Trophoblast cell (in vitro differentiated cells and primary cell): Measurements from ENCODE around the gene HEPH.

Experiments
- DNase-seq, 2 donors: peaks; one replicate each; pipeline ENCODE4 v3.0.0-alpha.2; 2016
- H2AFZ ChIP-seq: 2 replicates; pipeline ENCODE4 v1.6.1; 2013; ENCODE audit warnings: low read length, moderate library complexity, mild to moderate bottlenecking; ENCODE audit not compliant: insufficient read depth, poor library complexity
- H2AK5ac ChIP-seq: 2 replicates; pipeline ENCODE4 v1.6.1; 2013; ENCODE audit warnings: mild to moderate bottlenecking, low read length
- H2BK120ac ChIP-seq: 2 replicates; pipeline ENCODE4 v1.6.1; 2013; ENCODE audit warnings: low read length, mild to moderate bottlenecking, moderate library complexity; ENCODE audit not compliant: insufficient read depth, poor library complexity
- H2BK12ac ChIP-seq: 2 replicates; pipeline ENCODE4 v1.6.1; 2013; ENCODE audit warnings: mild to moderate bottlenecking, low read length, moderate library complexity
- H2BK5ac ChIP-seq: 2 replicates; pipeline ENCODE4 v1.6.1; 2013; ENCODE audit warnings: low read length, low read depth, moderate library complexity, mild to moderate bottlenecking; ENCODE audit not compliant: poor library complexity
- H3K14ac ChIP-seq: 2 replicates; pipeline ENCODE4 v1.6.1; 2013; ENCODE audit warnings: mild to moderate bottlenecking, low read length
- H3K18ac ChIP-seq: 2 replicates; pipeline ENCODE4 v1.6.1; 2013; ENCODE audit warnings: mild to moderate bottlenecking, low read length
- H3K23ac ChIP-seq: 2 replicates; pipeline ENCODE4 v1.6.1; 2013; ENCODE audit warnings: low read length
- H3K27ac ChIP-seq: 2 replicates; pipeline ENCODE4 v1.5.1; 2013; ENCODE audit warnings: low read depth, mild to moderate bottlenecking, inconsistent platforms, low read length, moderate library complexity
- H3K27me3 ChIP-seq: 2 replicates; pipeline ENCODE4 v1.6.1; 2013; ENCODE audit warnings: inconsistent platforms, mild to moderate bottlenecking, low read length, moderate library complexity; ENCODE audit not compliant: insufficient read depth
- H3K36me3 ChIP-seq, 2 experiments: 1 replicate in 1 of 2; 2 replicates in 1 of 2; pipeline ENCODE4 v1.6.1; 2013; ENCODE audit warnings: low read length in 2 of 2, mild to moderate bottlenecking in 2 of 2, moderate library complexity in 1 of 2; ENCODE audit not compliant: insufficient read depth in 2 of 2, control insufficient read depth in 1 of 2
- H3K4ac ChIP-seq: 2 replicates; pipeline ENCODE4 v1.6.1; 2013; ENCODE audit warnings: low read depth, mild to moderate bottlenecking, low read length, moderate library complexity
- H3K4me1 ChIP-seq, 2 experiments: 1 replicate in 1 of 2; 2 replicates in 1 of 2; pipeline ENCODE4 v1.6.1; 2013; ENCODE audit warnings: low read length in 2 of 2, mild to moderate bottlenecking in 2 of 2, moderate library complexity in 1 of 2; ENCODE audit not compliant: insufficient read depth in 2 of 2, control insufficient read depth in 1 of 2
- H3K4me2 ChIP-seq: 2 replicates; pipeline ENCODE4 v1.6.1; 2013; ENCODE audit warnings: inconsistent platforms, mild to moderate bottlenecking, low read length, moderate library complexity
- H3K4me3 ChIP-seq: 2 replicates; pipeline ENCODE4 v1.5.1; 2013; ENCODE audit warnings: mild to moderate bottlenecking, low read depth, low read length, inconsistent platforms
- H3K79me1 ChIP-seq: one replicate; pipeline ENCODE4 v1.6.1; 2013; ENCODE audit warnings: low read length
- H3K79me2 ChIP-seq: 2 replicates; pipeline ENCODE4 v1.6.1; 2013; ENCODE audit warnings: low read length, mild to moderate bottlenecking; ENCODE audit not compliant: control insufficient read depth, insufficient read depth, poor library complexity
- H3K9ac ChIP-seq: 2 replicates; pipeline ENCODE4 v1.6.1; 2013; ENCODE audit warnings: mild to moderate bottlenecking, low read length
- H3K9me3 ChIP-seq: 2 replicates; pipeline ENCODE4 v1.6.1; 2013; ENCODE audit warnings: low read depth, mild to moderate bottlenecking, control low read depth, inconsistent platforms, low read length; ENCODE audit not compliant: insufficient read depth
- H4K12ac ChIP-seq: 2 replicates; pipeline ENCODE4 v1.6.1; 2013; ENCODE audit warnings: low read depth, mild to moderate bottlenecking, low read length, moderate library complexity
- H4K8ac ChIP-seq: 2 replicates; pipeline ENCODE4 v1.6.1; 2013; ENCODE audit warnings: low read depth, mild to moderate bottlenecking, low read length, moderate library complexity
- H4K91ac ChIP-seq: one replicate; pipeline ENCODE4 v1.6.1; 2013; ENCODE audit warnings: low read depth, mild to moderate bottlenecking, low read length, moderate library complexity
- WGBS: extraction: QIAGEN DNeasy Blood & Tissue Kit; methylation state at CpG from one replicate; pipeline ENCODE4 v1.1.7; 2013; ENCODE audit warnings: missing lambda C conversion rate; ENCODE audit not compliant: insufficient read length, insufficient coverage; ENCODE audit errors: extremely low coverage; 5-methylcytosine and 5-hydroxymethylcytosine counted together

HEPH gene

DNA sequence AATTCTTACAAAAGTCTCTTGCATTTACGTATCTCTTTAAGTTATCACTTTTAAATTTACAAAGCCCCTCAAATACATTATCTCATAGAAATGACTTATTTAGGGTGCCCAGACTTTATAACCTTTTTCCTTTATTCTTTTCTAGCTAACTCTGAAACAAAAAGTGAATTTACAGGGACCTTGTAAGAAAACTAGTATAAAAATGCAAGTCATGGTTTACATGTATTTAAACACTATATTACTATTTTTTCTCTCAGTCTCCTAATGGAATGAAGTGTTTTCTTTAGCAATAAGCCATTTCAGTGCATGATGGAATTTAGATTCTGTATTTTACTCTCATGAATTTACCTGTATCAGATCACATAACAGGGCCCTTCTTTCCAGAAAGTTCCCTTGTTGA is 14.5 kb upstream of the HEPH start:
- no peaks in the 10 kb centered on the region for H3K79me2 ChIP-seq
- no peak overlapping the region for H3K23ac ChIP-seq
- H3K4me2 ChIP-seq = no peak overlapping the region
- no peak overlapping the region for H3K27ac ChIP-seq
- H3K79me1 ChIP-seq = no peaks in the 10 kb centered on the region
- H2BK12ac ChIP-seq = no peak overlapping the region
- no peaks in the 10 kb centered on the region for H3K9me3 ChIP-seq
- H4K8ac ChIP-seq = no peak overlapping the region
- no peak overlapping the region for H2BK5ac ChIP-seq
- H3K14ac ChIP-seq = no peak overlapping the region
- no peak overlapping the region for H2AK5ac ChIP-seq
- no peak overlapping the region for H3K18ac ChIP-seq
- H3K36me3 ChIP-seq = no peaks in the 10 kb centered on the region
- H3K27me3 ChIP-seq = no peaks in the 10 kb centered on the region
- no peak for DNase-seq
- no peak overlapping the region for H3K4ac ChIP-seq
- no peak overlapping the region for H3K9ac ChIP-seq
- no peak overlapping the region for H2AFZ ChIP-seq
- H2BK120ac ChIP-seq = no peak overlapping the region
- no peak overlapping the region for H3K4me3 ChIP-seq
- no CpG with 5 or more reads among the region's 1 CpG for WGBS
- H4K12ac ChIP-seq = no peak overlapping the region
- H3K4me1 ChIP-seq = no peaks in the 10 kb centered on the region
- no peak overlapping the region for H4K91ac ChIP-seq

DNA sequence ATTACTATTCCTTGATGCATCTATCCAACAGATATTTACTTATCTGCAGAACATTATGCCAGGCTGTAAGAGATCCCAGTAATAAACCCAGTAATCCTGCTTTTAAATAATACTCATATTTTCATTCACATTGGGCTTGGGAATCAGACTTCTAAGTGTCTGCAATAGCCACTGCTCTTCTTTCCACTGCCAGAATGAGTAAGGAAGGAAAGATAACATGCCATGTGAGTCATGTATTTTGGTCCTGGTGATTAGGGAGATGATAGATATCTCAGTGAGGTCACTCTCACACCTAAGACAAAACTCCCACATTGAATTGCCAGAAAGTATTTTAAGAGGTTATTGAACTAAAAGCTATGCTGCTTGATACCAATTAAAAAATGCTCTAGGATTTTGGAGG is 13.9 kb upstream of the HEPH start:
- Histone ChIP-seq H2AFZ (no peak overlapping the region), H2BK12ac (no peak overlapping the region), H3K4me2 (no peak overlapping the region), H4K91ac (no peak overlapping the region), H3K36me3 (no peaks in the 10 kb centered on the region), H2AK5ac (no peak overlapping the region), H3K4me1 (no peaks in the 10 kb centered on the region), H3K4me3 (no peak overlapping the region), H2BK5ac (no peak overlapping the region), H3K9ac (no peak overlapping the region), H3K27ac (no peak overlapping the region), H4K12ac (no peak overlapping the region), H4K8ac (no peak overlapping the region), H3K23ac (no peak overlapping the region), H3K18ac (no peak overlapping the region), H3K27me3 (no peaks in the 10 kb centered on the region), H3K79me2 (no peaks in the 10 kb centered on the region), H3K9me3 (no peaks in the 10 kb centered on the region), H2BK120ac (no peak overlapping the region), H3K4ac (no peak overlapping the region), H3K14ac (no peak overlapping the region), H3K79me1 (no peaks in the 10 kb centered on the region)
- peak in 1 of 2 donors; percentile 3 for DNase-seq

- Histone ChIP-seq H3K4me2 (no peak overlapping the region), H4K91ac (no peak overlapping the region), H3K4me1 (no peaks in the 10 kb centered on the region), H3K18ac (no peak overlapping the region), H3K36me3 (no peaks in the 10 kb centered on the region), H2BK12ac (no peak overlapping the region), H4K8ac (no peak overlapping the region), H3K4me3 (no peak overlapping the region), H2BK5ac (no peak overlapping the region), H3K9ac (no peak overlapping the region), H3K79me1 (peaks cover 3% of the 10 kb centered on the region), H3K23ac (no peak overlapping the region), H3K14ac (no peak overlapping the region), H3K79me2 (peaks cover 3% of the 10 kb centered on the region), H2AFZ (no peak overlapping the region), H2AK5ac (no peak overlapping the region), H3K9me3 (no peaks in the 10 kb centered on the region), H4K12ac (no peak overlapping the region), H3K27ac (no peak overlapping the region), H3K4ac (no peak overlapping the region), H3K27me3 (no peaks in the 10 kb centered on the region), H2BK120ac (no peak overlapping the region)
- no CpG with 5 or more reads among the region's 2 CpGs for WGBS
- DNase-seq = no peak
These were observed 1.7 kb upstream of the HEPH start for GRCh38 chrX:66162331-66162822.

DNA sequence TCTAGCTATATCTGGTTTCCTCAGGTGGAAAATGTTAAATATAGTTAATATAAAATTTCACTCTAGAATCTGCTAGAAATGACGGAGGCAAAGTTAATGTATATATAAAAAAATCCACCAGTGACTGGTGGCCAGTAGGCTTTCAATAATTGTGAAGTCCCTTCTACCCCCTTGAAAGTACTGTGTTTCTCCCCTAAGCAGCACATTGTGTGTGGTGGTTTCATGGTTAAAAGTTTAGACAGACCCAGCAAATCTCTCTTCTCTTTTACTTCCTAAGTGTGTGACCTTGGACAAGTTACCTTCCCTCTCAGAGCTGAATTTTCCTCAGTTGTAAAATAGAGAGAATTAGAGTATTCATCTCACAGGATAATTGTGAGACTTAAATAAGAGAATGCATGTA is 600 bp upstream of the HEPH start:
- Histone ChIP-seq H3K18ac (no peak overlapping the region), H3K79me2 (peaks cover 3% of the 10 kb centered on the region), H3K9ac (no peak overlapping the region), H3K4me3 (no peak overlapping the region), H2AFZ (no peak overlapping the region), H4K12ac (no peak overlapping the region), H3K27ac (no peak overlapping the region), H2BK120ac (no peak overlapping the region), H4K8ac (no peak overlapping the region), H4K91ac (no peak overlapping the region), H3K4ac (no peak overlapping the region), H3K79me1 (peaks cover 3% of the 10 kb centered on the region), H3K9me3 (no peaks in the 10 kb centered on the region), H3K4me2 (no peak overlapping the region), H3K4me1 (peaks cover 0 to 2% of the 10 kb centered on the region in 2 experiments), H2AK5ac (no peak overlapping the region), H2BK12ac (no peak overlapping the region), H2BK5ac (no peak overlapping the region), H3K23ac (no peak overlapping the region), H3K36me3 (no peaks in the 10 kb centered on the region), H3K14ac (no peak overlapping the region), H3K27me3 (no peaks in the 10 kb centered on the region)
- DNase-seq = no peak
- WGBS = no CpG with 5 or more reads among the region's 1 CpG
